NCI-H82 (cell line): ENCODE measurements around the gene PAOX.

ENCODE experiments used
- DNase-seq: peaks from one replicate; lab custom pipeline; 2025; lab: John Stamatoyannopoulos, UW

Gene PAOX

DNA sequence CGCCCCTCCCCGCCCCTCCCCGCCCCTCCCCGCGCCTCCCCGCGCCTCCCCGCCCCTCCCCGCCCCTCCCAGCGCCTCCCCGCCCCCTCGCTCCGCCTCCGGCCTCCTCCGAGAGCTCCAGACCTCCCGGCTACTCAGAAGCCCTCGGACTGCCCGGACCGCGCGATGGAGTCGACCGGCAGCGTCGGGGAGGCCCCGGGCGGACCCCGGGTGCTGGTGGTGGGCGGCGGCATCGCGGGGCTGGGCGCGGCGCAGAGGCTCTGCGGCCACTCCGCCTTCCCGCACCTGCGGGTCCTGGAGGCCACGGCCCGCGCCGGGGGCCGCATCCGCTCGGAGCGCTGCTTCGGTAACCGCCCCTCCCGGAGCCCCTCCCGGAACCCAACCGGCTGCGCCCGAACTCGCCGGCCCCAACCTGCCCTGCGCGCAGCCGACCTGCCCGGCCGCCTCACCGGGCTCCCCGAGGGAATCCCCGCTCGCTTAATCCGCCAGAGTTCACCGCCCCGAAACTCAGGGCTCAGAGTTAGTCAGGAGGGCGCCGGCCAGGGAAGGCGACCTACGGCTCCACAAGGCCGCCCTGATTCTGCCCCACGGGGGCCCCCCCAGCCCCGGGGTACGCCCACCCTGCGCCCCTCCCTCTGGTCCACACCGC lies at the start of gene PAOX:
Gene PAOX, plus strand, starts transcription at position 111 of the 649 bp plus-strand sequence. Its CDS starts 55 bp downstream, at position 166.
- DNase-seq = peak; percentile 40

DNA sequence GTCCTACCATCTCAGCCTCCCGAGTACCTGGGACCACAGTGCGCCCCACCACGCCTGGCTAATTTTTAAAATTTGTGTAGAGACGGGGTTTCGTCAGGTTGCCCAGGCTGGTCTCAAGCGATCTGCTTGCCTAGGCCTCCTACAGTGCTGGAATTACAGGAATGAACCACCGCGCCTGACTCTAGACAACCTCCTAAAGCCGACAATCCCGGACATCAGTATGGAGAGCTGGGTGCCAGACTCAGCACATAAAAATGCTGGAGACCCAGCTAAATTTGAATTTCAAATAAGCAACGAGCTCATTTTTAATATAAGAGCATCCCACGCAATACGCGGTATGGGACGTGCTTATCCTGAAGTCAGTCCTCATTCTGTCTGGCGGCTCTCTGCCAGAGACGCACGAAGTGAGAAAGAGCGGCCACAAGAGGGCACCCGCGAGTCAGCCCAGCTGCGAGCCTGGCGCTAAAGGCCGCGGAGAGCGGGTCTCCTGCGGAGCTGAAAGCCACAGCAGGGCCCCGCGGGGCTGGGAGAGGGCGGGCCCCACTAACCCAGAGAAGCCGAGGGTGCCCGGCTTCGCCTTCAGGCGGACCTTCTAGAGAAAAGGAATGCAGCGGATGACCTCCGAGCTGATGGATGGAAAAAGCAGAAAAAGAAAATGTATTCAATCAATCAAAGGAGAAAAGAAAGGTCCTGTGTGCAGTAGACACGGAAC lies 49.4 kb upstream of the PAOX start:
- DNase-seq = peak; percentile 89

DNA sequence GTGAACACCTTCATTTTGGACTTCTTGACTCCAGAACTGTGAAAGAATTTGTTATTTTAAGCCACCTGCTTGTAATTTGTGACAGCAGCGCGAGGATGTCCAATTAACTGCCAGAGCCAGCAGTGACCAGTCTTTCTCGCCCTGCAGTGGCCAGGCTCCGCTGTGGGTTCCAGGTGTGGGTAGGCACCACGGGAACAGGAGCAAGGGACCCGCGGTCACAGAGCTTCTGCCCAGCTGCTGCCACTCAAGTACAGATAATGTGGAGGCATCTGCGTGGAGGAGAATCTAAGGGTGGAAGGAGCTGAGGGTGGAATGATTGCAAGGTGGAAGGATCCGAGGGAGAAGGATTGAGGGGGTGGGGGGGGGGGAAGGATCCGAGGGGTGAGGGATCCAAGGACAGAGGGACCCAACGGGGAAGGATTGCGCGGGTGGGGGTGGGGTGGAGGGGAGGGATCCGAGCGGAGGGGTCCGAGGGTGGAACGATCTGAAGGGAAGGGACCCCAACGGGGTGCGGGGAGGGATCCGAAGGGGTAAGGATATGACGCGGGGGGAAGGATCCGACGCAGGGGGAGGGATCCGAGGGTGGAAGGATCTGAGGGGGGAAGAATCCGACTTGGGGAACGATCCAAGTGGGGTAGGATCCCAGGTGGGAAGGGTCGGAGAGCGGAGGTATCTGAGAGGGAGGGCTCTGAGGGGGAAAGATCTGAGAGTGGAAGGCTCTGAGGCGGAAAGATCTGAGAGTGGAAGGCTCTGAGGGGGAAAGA lies 45.9 kb upstream of the PAOX start:
- no peak for DNase-seq

DNA sequence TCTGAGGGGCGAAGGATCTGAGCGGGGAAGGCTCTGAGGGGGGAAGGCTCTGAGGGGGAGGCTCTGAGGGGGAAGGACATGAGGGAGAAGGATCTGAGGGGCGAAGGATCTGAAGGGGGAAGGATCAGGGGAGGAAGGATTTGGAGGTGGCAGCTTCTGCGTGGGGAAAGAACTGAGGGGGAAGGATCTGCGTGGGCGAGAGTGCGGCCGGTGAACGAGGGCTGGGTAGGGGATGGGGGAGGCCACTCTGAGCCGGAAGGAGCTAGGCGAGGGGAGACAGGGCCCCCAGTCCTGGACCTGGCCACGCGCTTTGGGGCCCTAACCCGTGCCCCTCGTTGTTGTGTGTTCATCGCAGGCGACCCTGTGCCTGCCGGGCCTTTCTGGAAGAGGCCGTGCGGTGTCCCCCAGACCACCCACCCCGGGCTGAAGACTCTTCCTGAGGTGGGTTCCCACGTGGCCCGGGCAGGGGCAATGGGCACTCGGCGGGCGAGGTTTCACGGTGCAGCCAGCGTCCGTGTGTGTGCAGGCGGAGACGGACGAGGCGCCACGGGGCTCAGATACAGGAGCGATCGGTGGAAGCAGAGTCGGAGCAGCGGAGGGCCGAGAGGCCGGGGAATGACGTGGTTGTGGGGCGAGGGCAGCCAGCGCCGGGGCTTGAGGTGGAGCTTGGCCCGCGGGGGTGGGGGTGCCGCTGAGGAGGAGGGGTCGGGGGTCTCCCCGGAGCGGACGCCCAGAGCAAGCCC lies 44.4 kb upstream of the PAOX start:
- DNase-seq = no peak

DNA sequence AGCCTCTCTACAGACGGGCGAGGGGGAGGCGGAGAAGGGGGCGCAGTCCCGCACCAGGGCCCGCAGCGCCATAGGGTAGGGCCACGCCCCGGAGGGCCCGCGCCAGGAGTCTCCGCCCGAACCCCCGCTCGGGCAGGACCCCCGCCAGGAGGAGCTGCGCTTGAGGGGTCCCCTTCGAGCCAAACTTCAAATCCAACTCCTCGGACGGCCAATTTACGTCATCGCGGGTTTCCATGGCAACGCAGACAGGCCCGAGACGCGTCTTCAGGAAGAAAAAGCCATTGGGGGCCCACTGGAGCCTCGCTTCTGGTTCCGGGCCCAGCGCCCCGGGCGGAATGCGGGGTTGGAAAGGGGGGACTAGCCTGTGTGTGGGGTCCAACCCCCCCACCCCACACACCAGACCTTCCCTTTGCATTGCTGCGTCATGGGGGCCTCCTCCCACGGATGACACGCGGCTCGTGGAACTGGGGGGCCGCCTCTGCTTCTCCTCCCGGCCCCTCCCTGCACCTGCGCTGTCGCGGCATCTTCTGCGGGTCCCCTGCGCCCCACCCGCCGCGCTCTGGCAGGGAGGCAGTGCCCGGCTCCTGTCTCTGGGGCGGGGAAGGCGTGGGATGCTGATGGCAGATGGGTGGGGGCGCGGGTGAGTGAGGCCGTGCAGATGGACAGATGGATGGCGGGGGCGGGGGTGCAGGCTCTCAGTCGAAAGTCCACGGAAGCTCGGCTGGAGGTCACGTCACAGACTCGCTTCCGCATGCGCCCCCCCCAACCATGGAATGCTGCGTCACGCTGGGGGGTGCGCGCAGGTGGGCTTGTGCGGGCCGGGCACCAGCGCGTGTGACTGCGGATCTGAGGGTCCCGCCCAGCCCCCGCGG lies 43.6 kb upstream of the PAOX start:
- DNase-seq = peak; percentile 48

DNA sequence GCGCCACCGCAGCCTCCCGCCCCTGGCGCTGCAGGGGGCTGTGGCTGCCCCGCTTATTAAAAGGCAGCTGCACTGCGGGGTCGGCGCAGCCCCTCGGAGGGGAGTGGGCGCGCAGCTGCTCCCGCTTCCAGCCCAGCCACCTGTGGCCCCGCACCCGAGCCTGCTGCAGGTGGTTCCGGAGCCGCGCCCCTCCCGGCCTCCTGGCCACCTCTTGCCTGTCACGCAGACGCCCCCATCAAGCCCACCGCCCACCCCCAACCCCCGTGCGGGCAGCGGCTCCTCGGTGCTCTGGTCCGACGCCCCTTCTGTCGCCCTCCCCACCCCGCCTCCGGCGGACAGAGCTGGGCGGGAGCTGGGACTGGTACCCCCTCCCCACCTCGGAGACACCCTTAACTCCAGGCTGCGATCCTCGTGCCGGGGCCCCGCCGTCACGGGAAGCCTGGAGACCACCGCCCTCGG lies 42.9 kb upstream of the PAOX start:
- DNase-seq = no peak

DNA sequence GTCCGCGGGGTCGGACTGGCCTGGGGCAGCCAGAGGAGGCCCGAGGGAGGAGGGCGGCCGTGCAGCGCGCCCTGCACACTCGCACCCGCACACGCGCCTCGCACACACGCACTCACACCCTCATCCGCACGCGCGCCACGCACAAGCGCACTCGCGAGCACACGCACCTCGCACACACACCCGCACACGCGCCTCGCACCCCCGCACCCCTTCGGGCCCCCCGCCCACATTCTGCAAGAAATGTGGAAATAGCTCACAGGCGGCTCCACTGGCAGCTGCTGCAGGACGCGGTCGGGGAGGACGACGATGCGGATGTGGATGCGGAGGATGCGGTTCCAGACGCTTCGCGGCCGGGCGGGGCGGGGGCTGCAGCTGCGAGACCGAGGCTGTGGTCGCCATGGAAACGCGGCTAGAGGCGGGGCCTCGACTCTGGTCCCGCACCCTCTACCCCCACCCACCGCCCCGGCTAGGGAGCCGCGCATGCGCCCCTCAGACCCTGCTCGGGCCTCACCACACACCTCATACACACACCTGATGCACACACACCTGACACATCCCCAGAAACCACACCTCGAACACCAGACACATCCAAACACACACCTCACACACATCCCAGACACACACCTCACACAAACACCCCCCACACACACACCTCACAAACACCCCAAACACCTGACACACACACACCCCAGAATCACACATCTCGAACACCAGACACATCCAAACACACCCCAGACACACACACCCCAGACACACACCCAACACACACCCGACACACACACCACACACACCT lies 42.3 kb upstream of the PAOX start, which contains the start of gene CALY:
Gene CALY, minus strand, starts transcription at position 320 of the 793 bp plus-strand sequence. CDS start 7,907 bp downstream, outside the sequence.
- DNase-seq = peak; percentile 46

DNA sequence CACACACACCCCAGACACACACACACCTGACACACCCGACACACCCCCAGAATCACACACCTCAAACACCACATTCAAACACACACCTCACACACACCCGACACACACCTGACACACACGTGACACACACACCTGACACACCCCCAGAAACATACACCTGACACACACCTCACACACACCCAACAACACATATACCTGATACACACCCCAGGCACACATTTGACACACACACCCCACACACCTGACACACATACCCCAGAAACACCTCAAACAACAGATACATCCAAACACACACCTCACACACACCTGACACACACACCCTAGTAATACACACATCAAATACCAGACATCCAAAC lies 41.7 kb upstream of the PAOX start:
- DNase-seq = no peak

DNA sequence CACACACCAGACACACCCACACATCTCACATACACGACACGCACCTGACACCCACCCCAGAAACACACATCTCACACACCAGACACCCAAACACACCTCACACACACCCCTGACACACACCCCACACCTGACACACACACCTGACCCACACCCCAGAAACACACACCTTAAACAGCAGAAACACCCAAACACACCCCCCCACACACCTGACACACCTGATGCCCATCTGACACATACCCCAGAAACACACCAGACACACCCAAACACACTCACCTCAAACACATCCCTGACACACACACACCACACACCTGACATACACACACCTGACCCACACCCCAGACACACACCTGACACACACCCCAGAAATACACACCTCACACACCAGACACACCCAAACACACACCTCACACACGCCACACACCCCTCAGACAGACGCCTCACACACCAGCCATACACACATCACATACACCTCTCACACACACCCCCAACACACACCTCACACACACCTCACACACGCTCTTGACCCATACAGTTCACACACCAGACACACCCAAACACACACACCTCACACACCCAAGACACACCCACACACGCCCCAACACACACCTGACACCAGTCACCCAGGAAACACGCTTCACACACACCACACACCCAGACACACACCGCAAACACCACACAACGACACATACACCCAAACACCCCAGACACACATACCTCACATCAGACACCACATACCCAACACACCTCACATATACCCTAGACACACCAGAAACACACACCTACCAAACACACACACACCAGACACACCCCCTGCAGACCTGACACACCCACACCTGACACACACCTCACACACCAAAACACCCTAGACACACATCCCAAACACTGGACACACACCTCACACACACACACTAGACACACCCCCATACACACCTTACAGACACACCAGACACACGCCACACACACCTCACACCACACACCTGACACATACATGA lies 40.7 kb upstream of the PAOX start:
- DNase-seq = no peak

DNA sequence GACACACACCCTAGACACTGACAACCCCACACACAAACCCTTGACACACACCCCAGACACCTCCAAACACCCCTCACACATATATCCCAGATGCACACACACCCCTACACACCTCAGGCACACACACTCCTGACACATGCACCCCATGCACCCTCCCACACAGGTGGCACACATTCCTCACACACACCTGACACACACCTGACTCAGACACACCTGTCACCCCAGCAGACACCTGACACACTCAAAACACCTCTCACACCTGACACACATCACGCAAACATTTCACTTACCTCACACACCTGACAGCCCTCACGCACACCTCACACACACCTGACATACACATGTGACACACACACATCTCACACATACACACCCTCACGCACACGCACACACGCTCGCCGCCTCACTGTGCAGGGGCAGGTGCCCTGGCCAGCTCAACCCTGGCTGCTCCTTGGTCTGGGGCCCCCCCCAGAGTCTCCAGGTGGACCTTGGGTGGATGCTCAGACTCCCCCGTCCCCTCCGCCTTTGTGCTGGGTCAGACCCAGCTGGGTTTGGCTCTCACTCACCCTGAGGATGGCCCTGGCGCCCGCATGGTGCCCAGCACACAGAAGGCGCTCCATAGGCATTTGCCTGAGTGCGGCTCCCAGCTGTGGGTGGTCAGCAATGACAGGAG lies 39.2 kb upstream of the PAOX start:
- DNase-seq = no peak

DNA sequence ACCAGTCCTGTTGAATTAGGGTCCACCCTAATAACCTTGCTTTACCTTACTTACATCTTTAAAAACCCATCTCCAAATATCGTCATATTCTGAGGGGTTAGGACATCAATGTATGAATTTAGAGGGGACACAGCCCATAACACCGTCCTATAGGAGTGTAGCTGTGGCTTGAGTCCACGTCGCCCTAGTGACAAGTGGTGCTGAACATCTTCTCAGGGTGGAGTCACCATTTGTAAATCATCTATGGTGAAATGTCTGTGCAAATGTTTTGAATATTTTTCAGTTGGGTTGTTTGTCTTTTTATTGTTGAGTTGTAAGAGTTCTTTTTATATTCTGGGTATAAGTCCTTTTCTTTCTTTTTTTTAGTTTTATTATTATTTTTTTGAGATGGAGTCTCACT lies 37.1 kb upstream of the PAOX start:
- no peak for DNase-seq

DNA sequence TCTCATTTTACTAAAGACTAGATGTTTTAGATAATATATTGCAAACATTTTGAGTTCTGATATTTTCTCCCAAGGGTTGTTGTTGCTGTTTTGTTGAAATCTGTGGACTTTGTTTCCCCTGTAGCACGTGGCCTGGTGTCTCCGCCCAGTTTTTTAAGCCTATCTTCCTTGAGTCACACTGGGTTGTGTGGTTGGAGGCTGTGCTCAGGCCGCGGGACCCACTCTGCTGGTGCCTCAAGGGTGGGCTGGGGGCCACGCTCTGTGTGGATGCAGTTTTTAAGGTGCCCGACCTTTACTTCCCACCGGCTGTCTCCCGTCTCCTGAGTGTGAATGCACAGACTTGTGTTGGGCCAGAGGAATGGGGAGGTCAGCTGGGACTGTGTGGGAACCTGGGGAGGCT lies 36.1 kb upstream of the PAOX start:
- no peak for DNase-seq

DNA sequence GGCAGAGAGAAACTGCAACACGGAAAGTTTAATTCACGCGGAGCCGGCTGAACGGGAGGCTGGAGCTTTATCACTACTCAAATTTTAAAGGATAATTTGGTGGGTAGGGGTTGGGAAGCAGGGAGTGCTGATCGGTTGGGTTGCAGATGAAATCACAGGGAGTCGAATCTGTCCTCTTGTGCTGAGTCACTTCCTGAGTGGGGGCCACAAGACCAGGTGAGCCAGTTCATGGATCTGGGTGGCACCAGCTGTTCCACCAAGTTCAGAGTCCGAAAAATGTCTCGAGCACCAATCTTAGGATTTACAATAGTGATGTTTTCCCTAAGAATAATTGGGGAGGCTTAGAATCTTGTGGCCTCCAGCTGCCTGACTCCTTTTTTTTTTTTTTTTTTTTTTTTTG lies 35.5 kb upstream of the PAOX start:
- no peak for DNase-seq

DNA sequence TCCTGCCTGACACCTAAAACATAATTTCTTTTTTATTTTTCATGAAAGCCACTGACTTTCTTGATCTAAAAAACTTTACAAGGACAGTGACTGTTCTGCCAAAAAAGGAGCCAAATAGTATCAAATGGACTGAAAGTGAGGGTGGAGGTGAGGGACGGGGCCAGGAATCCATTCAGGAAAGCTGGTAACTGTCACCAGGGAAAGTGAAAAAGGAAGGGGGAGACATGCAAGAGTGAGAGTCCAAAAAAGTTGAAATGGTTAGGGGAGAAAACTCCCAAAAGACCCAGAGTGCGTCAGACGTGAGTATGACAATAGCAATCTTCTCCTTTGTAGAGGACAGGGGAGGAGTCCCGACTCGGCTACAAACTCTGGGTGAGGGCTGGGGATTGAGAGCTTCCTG lies 34.8 kb upstream of the PAOX start:
- DNase-seq = no peak

DNA sequence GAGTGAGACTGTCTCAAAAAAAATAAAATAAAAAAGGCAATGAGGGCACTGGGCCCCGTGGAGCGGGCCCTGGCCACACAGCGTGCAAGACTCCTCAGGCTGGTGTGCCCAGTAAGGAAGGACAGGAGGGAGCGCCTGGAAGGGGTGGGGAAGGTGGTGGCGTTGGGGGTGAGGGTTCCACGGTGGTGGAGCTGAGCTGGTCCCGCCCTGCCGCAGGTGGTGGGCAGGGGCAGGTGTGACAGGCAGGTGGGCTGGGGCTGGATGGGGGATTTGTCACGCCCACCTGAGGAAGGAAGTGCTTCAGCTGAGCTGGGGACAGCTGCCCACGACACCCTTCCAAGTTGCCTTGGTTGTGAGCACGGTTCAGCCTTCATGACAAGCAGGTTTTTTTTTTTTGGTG lies 32.6 kb upstream of the PAOX start:
- DNase-seq = no peak

DNA sequence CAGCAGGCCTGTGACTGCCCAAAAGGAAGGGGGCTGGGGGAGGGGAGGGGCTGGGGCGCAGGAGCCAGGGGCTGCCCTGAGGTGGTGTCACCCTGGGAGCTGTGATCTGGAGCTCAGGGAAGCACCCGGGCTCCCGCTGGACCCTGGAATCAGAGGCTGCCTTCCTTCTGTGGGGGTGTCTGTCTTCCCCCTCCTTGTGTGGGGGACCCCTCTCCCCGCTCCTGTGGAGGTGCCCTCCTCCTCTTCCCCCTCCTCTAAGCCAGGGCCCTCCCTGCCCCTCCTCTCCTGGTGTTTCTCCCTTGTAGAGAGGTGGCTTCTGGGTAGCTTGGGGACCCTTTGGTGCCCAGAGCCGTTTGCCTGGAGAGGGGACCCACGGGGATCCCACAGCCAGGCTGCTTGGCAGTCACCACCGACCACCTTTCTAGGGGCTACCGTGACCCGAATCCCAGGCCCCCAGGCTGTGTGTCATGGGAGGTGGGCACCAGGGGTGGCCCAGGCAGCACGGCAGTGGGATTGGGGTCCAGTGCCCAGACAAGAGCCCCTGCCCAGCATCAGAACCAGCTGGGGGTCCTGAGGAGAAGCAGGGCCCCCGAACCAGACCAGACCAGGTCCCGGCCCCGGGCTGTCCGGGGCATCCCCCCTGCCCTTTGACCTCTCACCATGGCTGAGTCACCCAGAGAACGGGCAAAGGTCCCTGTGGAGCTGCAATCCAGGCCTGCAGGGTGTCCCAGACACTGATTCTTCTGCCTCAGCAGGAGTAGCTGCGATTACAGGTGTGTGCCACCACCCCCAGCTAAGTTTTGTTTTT lies 31.1 kb upstream of the PAOX start:
- DNase-seq = peak; percentile 25

DNA sequence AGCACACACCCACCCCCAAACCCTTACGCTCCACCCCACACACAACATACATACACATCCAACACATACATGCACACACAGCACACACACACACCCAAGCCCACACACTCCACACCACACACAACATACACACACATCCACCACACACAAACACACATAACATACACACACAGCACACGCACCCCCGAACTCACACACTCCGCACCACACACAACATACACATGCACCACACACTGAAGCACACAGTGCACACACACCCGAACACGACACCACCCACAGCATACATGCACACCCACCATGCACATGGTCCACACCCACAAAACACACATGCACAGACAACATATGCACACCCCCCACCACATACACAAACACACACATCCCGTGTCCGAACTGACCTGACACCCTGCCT lies 29.9 kb upstream of the PAOX start:
- DNase-seq = no peak

DNA sequence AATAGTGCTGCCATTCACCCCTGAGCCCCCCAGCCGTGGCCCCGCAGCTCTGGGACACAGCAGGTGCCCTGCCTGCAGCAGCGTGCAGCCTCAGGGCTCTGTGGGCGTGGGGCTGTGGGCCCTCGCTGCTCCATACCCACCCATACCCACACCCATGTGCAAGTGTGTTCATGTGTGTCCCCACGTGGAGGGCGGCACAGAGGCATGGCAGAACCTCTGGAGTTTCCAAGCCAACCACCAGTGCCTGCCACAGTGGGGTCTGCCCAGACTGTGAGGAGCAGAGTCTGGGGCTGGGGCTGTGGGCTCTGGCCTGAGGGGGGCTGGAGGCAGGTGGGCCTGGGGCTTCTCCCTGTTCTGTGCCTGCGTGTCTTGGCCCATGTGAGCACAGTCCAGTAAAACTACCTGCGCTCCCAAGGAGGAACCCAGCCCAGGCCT lies 29.5 kb upstream of the PAOX start:
- no peak for DNase-seq
